IPS DF 6.9 (cell line): ENCODE measurements around the gene NDUFV3.
"Not testable (repeated sequence)": the region's sequence is repeated elsewhere in the genome, so short reads cannot be mapped to it uniquely, and the experiment has no call there.

ENCODE experiments used
- DNase-seq: peaks from one replicate; pipeline ENCODE4 v3.0.0-alpha.2; 2013; ENCODE audit warnings: low read depth, low spot score
- H3K27ac ChIP-seq: one replicate; pipeline ENCODE4 v1.5.1; 2013; ENCODE audit warnings: low read length, control low read depth
- H3K27me3 ChIP-seq: 2 replicates; pipeline ENCODE4 v1.6.1; 2013; ENCODE audit warnings: mild to moderate bottlenecking, low read length; ENCODE audit not compliant: control insufficient read depth, insufficient read depth
- H3K36me3 ChIP-seq: 2 replicates; pipeline ENCODE4 v1.6.1; 2013; ENCODE audit warnings: low read length; ENCODE audit not compliant: control insufficient read depth, insufficient read depth
- H3K4me1 ChIP-seq: 2 replicates; pipeline ENCODE4 v1.6.1; 2013; ENCODE audit warnings: low read length; ENCODE audit not compliant: control insufficient read depth, insufficient read depth
- H3K4me3 ChIP-seq: 2 replicates; pipeline ENCODE4 v1.5.1; 2013; ENCODE audit warnings: mild to moderate bottlenecking, low read length
- H3K9me3 ChIP-seq: 2 replicates; pipeline ENCODE4 v1.6.1; 2013; ENCODE audit warnings: low read length, inconsistent platforms; ENCODE audit not compliant: control insufficient read depth, insufficient read depth
- WGBS: extraction: QIAGEN DNeasy Blood & Tissue Kit; methylation state at CpG from one replicate; pipeline ENCODE4 v1.1.7; 2013; ENCODE audit warnings: mixed read lengths, missing lambda C conversion rate; ENCODE audit not compliant: insufficient read length, insufficient coverage; 5-methylcytosine and 5-hydroxymethylcytosine counted together

The NDUFV3 gene

DNA sequence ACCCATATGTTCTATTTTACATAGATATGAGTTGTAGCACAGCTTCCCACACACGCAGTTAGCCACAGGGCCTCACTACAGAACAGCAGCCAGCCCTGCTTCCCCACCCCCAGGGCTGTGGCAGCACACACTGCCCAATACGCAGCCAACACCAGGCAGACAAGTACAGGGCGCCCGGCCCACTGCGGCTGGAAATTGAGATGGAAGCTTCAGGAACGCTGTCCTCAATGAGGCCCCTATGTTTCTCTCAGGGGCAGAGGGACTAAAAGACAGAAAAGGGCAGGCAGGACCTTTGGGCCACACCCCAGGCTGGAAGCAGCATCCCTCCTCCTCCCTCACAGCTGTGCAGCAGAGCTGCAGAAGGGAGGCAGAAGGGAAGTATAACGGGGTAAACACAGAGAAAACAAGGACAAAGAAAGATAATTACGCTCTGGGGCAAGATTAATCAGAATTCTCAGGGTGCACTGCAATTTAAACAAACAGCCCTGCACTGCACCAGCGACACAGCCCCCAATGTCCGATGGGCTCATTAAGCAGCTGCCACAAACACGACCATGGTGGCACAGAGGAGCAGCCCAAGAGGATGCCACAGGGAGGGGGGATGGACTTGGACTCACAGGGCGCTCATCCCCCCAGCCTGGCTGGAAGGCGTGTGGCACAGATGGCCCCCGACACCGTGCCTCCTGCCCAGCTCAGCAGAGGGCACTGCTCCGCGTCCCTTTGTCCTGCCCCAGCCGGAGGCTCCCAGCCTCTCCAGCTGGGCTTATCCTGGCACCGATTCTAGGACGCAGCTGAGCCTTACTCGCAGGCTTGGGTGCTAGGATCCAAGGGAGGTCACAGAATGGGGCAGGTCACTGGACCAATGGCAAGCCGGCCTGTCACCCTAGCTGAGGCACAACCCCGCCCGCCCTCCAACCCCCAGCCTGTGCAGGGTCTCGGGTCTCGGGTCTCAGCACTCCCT is 28.0 kb upstream of the NDUFV3 start:
- no peaks in the 10 kb centered on the region; the same call in 1 of the 2 replicates for H3K4me1 ChIP-seq
- no peaks in the 10 kb centered on the region for H3K9me3 ChIP-seq
- H3K27me3 ChIP-seq, result no peaks in the 10 kb centered on the region
- no CpG with 5 or more reads among the region's 26 CpGs for WGBS
- H3K4me3 ChIP-seq, result no peak overlapping the region
- no peak for DNase-seq
- H3K36me3 ChIP-seq, result peaks cover 38% of the 10 kb centered on the region
- no peak overlapping the region for H3K27ac ChIP-seq

DNA sequence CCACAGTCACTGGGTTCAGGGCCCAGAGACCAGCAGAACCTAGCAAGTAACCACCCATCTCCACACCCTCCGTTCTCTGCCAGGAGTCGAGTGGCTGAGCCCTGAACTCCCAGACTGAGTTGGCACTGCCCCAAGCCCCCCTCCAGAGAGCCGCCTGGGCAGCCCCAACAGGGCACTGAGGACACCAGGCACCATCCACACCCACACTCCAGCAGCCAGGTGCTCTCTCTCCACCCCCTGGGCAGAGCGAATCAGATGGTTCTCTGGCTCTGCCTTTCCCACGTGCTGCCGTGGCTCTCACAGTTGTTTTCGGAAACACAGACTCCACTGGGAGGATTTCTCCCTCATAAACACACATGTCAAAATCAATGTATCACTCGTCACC is 27.3 kb upstream of the NDUFV3 start:
- DNase-seq, result no peak
- Histone ChIP-seq H3K36me3 (peaks cover 37% of the 10 kb centered on the region), H3K4me3 (no peak overlapping the region), H3K27me3 (no peaks in the 10 kb centered on the region), H3K9me3 (no peaks in the 10 kb centered on the region), H3K4me1 (no peaks in the 10 kb centered on the region; the same call in 1 of the 2 replicates), H3K27ac (no peak overlapping the region)
- WGBS, result no CpG with 5 or more reads among the region's 8 CpGs

DNA sequence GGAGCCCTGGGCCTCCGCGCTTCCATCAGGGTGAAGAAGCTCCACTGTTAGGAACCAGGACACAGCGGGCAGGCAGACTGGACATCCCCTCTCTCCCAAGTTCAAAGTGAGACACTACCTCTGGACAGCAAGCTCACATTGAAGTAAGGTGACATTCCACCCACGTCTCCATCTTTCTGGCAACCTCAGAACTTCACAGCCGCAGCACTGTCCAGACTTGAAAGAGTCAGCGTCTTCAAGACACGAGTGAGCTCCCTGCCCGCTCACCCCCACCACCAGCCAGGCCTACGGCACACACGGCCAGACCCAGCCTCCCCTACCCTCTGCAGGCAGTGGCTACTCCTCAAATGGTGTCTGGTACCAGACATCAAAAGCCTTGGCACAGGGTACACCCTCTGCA is 24.9 kb upstream of the NDUFV3 start:
- Histone ChIP-seq H3K27ac (no peak overlapping the region), H3K9me3 (no peaks in the 10 kb centered on the region), H3K27me3 (no peaks in the 10 kb centered on the region), H3K4me1 (no peaks in the 10 kb centered on the region; the same call in 1 of the 2 replicates), H3K4me3 (no peak overlapping the region), H3K36me3 (peaks cover 34% of the 10 kb centered on the region)
- DNase-seq, result no peak
- no CpG with 5 or more reads among the region's 10 CpGs for WGBS

DNA sequence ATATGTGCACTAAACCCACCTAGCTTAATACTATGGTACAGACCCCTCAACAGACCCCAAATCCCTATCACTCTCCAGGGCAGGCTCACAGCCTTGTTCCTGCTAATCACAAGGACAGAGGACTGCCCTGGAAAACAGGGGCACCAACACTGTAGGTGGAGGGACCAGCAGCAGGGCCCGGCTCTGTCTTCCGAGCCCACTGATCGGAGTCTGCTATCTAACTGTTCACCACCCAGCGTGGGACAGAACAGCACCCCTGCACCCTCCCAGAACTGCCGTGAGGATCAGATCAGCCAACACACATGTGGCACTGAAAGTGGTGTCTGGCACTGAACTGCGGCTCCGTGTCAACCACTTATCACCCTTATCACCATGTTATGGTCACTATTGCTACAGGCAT is 20.0 kb upstream of the NDUFV3 start:
- H3K4me1 ChIP-seq, result no peaks in the 10 kb centered on the region
- H3K4me3 ChIP-seq, result no peak overlapping the region
- WGBS, result no CpG with 5 or more reads among the region's 7 CpGs
- H3K27ac ChIP-seq, result no peak overlapping the region
- no peaks in the 10 kb centered on the region for H3K9me3 ChIP-seq
- peaks cover 33% of the 10 kb centered on the region for H3K36me3 ChIP-seq
- DNase-seq, result no peak
- H3K27me3 ChIP-seq, result no peaks in the 10 kb centered on the region

DNA sequence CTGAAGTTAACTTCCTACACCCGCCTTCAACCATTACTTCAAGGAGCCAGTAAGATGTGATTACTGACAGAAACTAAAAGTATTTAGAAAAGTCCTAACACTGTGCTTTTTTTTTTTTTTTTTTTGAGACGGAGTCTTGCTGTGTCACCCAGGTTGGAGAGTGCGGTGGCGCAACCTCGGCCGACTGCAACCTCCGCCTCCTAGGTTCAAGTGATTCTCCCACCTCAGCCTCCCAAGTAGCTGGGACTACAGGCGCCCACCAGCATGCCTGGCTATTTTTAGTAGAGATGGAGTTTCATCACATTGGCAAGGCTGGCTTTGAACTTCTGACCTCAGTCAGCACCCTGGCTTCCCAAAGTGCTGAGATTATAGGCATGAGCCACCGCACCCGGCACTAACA is 17.3 kb upstream of the NDUFV3 start:
- not testable (repeated sequence) for H3K9me3 ChIP-seq, H3K4me3 ChIP-seq, H3K27me3 ChIP-seq, DNase-seq, H3K27ac ChIP-seq, H3K4me1 ChIP-seq
- WGBS, result no CpG with 5 or more reads among the region's 10 CpGs
- H3K36me3 ChIP-seq, result peaks cover 17% of the 10 kb centered on the region; the same call in 1 of the 2 replicates

DNA sequence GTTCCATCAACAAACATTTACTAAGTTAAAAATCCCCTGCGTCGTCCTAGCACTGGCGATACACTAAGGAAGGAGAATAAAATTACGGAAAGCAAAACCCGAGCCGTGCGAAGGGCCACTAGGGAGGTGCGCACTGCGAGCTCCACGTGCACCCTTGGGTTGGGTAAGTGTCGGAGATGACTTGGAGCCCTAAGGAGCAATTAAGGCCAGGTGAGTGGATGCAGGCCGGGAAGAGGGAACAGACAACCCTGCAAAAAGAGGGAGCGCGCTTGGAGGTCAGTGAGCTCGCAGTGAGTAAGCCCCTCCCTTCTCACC is 14.5 kb upstream of the NDUFV3 start:
- H3K27ac ChIP-seq, result no peak overlapping the region
- no peak for DNase-seq
- no CpG with 5 or more reads among the region's 15 CpGs for WGBS

DNA sequence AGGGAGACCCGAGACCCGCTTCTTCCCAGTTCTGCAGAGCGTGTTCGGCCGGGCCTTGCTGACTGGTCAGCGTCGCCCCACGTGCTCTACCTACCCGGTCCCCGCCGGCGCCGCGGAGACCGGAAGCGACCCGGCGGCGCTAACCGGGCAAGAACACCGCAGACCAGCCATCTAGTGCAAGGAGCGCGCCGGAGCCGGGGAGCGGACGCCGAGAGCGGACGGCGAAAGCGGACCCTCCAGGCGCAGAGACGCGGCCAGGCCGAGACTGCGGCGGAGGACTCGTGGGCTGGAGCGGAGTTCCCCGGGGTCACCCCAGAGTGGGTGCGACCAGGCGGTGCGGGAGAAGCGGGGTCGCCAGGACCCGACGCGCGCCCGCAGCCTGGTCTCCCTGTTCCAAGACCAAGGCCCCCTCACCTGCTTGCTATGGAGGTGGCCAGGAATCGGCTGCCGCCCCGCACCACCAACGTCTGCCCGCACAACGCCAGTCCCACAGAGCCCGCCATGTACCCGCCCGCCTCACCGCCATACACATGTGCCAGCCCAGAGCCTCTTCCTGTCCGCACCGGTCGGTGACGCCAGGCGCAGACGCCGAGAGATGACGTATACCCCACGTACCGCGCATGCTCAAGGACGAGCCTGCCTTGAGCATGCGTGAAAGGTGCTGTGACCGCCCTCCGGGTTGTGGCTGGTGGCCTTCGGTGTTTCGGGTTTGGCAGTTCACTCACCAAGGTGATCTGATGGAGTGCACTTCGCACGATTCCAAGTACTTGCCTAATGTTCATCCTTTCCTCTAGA is 13.9 kb upstream of the NDUFV3 start, which contains the start of gene WDR4:
Gene WDR4 (minus strand): TSS at position 547 of the 795 bp plus-strand sequence. CDS start 44 bp downstream, at position 503.
- Histone ChIP-seq H3K9me3 (no peaks in the 10 kb centered on the region), H3K27ac (no peak within 1 kb of the TSS), H3K27me3 (no peaks in the 10 kb centered on the region), H3K4me1 (no peaks in the 10 kb centered on the region), H3K36me3 (no peaks in the 10 kb centered on the region; the same call in 1 of the 2 replicates), H3K4me3 (peak within 1 kb of the TSS; percentile 79)
- WGBS, result no CpG with 5 or more reads among the region's 80 CpGs
- DNase-seq, result peak; percentile 89

More for the DNA sequence above, 14.5 kb upstream of the NDUFV3 start:
- H3K36me3 ChIP-seq, result peaks cover 3% of the 10 kb centered on the region; the same call in 1 of the 2 replicates
- no peaks in the 10 kb centered on the region for H3K27me3 ChIP-seq
- H3K9me3 ChIP-seq, result no peaks in the 10 kb centered on the region
- no peaks in the 10 kb centered on the region for H3K4me1 ChIP-seq
- H3K4me3 ChIP-seq, result peak overlapping the region; percentile 79; the same call in 1 of the 2 replicates

DNA sequence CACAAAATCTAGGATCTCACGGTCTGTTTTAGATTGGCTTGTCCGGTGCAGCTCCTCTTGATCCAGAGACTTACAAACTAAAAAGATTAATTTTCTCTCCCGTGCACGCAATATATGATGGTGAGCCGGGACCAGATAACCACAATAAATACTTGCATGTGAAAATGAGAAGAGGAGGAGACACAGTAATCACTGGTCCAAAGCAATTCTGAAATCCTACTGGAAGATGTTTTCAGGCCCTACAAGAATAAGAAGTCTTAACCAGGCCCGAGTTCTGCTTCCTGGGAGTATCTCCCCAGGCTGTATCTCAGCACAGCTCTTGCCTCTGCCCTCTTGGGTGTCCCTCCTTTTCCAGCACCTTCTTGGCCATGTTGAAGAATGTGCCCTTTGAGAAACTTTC is 12.8 kb upstream of the NDUFV3 start:
- no peak overlapping the region for H3K27ac ChIP-seq
- no CpG with 5 or more reads among the region's 6 CpGs for WGBS
- H3K9me3 ChIP-seq, result no peaks in the 10 kb centered on the region
- H3K36me3 ChIP-seq, result no peaks in the 10 kb centered on the region; the same call in 1 of the 2 replicates
- no peaks in the 10 kb centered on the region for H3K27me3 ChIP-seq
- no peak for DNase-seq
- no peak overlapping the region for H3K4me3 ChIP-seq
- no peaks in the 10 kb centered on the region for H3K4me1 ChIP-seq

DNA sequence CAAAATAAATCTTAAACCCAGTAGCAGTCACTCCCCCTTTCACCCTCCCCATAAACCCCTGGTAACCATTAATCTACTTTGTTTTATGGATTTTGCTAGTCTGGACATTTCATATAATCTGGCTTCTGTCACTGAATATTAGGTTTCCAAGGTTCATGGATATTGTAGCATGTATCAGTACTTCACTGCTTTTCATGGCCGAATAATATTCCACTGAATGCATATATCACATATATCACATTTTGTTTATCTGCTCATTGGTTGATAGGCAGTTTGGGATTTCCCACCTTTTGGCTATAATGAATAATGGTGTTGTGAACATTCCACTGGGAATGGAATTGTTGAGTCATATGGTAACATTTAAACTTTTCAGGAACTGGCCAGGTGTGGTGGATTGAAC is 9.2 kb upstream of the NDUFV3 start:
- no peak for DNase-seq
- H3K27ac ChIP-seq, result no peak overlapping the region
- H3K36me3 ChIP-seq, result no peaks in the 10 kb centered on the region
- H3K9me3 ChIP-seq, result no peaks in the 10 kb centered on the region
- no CpG with 5 or more reads among the region's 1 CpG for WGBS
- H3K4me1 ChIP-seq, result peaks cover 1% of the 10 kb centered on the region; the same call in 1 of the 2 replicates
- no peaks in the 10 kb centered on the region for H3K27me3 ChIP-seq
- H3K4me3 ChIP-seq, result no peak overlapping the region

DNA sequence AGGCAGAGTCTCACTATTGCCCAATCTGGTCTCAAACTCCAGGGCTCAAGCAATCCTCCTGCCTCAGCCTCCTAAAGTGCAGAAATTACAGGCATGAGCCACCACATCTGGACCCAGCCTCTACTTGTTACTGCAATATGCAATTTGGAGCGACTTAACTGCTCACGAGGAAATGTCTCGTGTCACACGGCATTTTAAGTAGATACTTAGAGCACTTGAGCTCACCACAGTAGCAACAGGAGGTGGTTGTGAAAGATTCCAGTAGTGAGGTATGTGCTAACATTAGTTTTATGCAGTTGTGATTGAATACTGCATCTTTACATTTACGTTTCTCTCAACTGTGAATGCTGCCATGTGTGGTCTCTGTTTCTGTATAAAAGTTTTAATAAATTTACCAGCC is 5.8 kb upstream of the NDUFV3 start:
- no CpG with 5 or more reads among the region's 5 CpGs for WGBS
- no peaks in the 10 kb centered on the region for H3K27me3 ChIP-seq

More for the DNA sequence above, 5.8 kb upstream of the NDUFV3 start:
- peaks cover 1% of the 10 kb centered on the region; the same call in 1 of the 2 replicates for H3K4me1 ChIP-seq
- no peaks in the 10 kb centered on the region for H3K36me3 ChIP-seq
- H3K27ac ChIP-seq, result no peak overlapping the region
- DNase-seq, result no peak
- no peak overlapping the region for H3K4me3 ChIP-seq
- no peaks in the 10 kb centered on the region for H3K9me3 ChIP-seq
